Activated CD4-positive, alpha-beta T cell treated with anti-CD3 and anti-CD28 coated beads, Interleukin-2, Interleukin-4, amounts not matched to agents 100 ng/mL and 50 ng/mL, durations not matched to agents 16 hours and 8 hours (primary cell): Measurements from ENCODE around the gene RFLNA.
"Not testable (repeated sequence)": the region's sequence is repeated elsewhere in the genome, so short reads cannot be mapped to it uniquely, and the experiment has no call there.

Experiments
- DNase-seq: peaks from one replicate; pipeline ENCODE4 v3.0.0-alpha.2; 2020; ENCODE audit warnings: low spot score

RFLNA gene

DNA sequence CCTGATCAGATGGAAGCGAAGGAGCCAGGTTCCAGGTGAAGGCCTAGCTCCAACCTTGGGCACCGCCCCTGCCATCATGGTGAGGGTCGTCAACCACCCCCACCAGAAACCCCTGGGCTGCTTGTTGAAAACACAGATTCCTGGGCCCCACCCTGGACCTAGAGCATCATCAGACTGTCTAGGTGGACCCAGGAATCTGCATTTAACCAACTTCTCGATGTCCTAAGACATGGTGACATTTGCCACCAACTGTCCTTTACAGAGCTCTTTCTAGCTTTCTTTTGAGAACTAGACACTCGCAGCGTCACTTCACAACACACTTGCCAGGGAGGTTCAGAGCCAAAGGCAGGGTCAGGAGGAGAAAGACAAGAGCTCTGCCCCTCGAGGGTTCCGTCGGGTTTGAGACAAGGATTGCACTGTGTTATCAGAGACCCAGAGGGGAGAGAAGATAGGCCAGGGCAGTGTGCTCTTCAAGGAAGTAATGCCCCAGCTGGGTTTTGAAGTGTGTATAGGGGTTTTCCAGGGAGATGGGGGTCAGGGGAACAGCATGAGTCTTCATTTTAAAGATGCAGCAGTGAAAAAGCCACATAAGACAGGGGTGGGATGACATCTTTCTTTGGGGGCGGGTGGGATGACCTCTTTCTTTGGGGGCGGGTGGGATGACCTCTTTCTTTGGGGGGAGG, 24.6 kb downstream of the RFLNA start:
- DNase-seq, result no peak

GRCh38 chr12:124321040-124321481, 26.2 kb downstream of the RFLNA start:
- DNase-seq, result peak; percentile 65

- no peak for DNase-seq
Observed at GRCh38 chr12:124321556-124322270, 26.8 kb downstream of the RFLNA start.

- no peak for DNase-seq
Observed at GRCh38 chr12:124322271-124322998, 27.5 kb downstream of the RFLNA start.

- not testable (repeated sequence) for DNase-seq
Observed at GRCh38 chr12:124322999-124323328, 28.1 kb downstream of the RFLNA start.

DNA sequence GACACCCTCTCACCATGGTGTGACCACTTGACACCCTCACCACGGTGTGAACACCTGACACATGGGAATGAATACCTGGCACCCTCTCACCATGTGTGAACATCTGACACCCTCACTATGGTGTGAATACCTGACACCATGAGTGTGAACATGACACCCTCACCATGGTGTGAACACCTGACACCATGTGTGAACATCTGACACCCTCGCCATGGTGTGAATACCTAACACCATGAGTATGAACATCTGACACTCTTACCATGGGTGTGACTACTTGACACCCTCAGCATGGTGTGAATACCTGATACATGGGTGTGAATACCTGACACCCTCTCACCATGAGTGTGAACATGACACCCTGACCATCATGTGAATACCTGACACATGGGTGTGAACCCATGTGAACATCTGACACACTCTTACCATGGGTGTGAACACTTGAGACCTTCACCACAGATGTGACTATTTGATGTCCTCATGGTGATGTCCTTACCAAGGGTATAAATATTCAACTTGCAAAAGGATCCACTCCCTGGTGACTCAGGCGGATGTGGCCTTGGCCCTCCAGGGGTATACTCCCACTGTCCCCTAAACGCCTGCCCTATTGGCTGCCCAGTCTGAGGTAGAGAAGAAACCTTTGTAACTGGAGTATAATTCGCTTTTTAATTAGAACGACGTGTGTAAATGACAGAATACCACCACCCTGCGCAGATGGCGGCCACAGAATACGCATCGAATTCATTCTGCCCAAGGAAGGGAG, 29.1 kb downstream of the RFLNA start:
- DNase-seq, result no peak

GRCh38 chr12:124324803-124325705, 30.2 kb downstream of the RFLNA start:
- no peak for DNase-seq

DNA sequence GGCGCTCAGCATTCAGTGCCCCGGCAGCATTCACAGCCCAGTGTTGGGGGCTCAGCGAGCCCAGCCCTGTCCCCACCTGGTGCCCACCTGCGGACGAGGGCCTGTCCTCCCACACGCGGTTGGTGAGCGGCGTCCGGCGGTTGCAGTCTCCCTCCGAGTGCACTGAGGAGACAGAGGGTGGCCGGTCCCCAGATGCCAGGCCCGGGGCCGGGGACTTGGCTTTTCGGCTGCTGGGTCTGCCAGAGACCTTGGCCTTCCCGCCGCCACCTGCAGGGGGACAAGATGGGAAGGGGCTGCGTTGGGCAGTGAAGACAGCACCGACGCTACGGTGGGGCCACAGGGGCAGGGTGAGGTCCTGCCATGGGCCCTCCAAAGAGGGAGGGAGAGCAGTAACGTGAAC, 31.2 kb downstream of the RFLNA start:
- no peak for DNase-seq

DNA sequence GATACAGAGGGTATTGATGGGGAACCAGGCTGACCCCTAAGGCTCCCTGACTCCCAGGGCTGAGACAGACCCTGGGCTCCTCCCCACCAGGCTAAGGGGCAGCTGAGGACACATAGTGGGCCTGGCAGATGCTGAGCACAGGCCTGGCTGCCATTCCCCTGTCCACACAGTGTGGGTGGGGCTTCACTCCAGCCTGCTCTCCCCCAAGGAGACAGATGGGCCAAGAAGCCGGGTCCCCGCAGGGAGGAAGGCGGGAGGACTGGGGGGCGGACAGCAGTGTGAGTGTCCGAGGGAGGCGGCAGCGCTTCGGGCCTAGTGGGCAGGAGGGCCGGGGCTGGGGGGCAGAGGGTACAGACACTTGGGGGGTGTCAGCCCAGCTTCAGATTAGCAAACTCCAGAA, 32.0 kb downstream of the RFLNA start:
- DNase-seq, result no peak

DNA sequence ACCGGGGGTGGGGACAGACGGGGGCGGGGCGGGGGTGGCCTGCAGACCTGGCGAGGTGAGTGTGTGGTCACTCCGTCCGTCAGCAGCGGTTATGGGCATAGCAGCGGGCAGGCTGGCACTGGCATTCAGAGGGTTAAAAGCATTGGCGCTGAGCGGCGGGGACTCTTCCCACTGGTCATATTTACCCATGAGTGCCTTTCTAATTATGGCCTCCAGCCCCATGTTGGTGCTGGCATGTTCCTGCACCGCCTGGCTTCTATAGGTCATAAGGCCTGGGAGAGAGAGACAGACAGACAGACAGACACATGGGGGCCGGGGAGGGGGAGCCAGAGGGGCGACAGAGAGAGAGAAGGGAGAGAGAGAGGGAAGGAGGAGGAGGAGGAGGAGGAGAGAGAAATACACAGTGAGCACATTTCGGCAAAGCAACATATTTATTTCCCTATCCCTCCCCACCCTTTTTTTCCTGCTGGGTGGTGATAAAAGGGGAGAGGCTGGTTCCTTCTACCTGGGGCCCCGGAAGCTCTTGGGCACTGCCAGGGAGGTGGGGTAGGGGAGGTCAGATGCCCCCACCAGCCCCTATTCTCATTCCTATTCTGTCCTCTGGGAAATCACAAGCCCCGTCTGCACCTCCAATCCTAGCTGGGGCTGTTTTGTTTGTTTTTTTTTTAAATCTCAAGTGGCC, 32.6 kb downstream of the RFLNA start:
- no peak for DNase-seq

DNA sequence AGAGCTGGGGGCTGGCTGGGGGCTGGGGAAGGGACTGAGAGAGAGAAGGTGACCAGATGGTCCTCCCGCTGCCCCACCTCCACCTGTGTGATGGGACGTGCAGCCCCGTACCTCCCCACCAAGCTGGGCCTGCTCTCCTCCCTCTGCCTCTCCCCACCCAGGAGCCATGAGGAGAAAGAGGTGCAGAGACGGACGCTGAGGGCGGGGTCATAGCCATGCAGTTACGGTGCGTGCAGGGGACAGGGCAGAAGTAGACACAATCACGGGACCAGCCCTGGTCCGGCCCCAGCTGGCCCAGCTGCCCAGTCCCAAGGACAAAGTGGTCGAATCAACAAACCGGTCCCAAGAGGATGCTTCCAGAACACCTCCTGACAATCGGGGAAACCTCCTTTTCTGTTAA, 33.2 kb downstream of the RFLNA start:
- no peak for DNase-seq

DNA sequence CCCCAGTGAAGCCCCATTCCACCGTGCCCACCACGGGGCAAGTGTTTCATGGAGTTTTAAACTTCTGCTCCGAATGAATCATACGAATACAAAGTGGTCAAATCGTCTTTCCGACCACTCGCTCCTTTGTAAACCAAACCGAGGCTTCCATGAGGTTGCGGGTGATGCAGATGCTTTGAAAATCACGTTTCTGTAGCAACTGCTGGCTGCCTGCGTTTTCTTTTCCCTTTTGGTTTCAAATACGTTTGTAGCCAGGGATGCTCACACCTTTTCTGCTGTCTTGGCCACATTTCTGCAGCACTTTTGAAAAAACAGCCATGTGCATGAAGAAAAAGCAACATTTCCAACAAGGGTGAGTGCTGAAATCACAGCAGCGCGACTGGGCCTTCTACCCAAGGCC, 33.7 kb downstream of the RFLNA start:
- no peak for DNase-seq

- DNase-seq, result no peak
Observed at GRCh38 chr12:124332058-124332672, 37.3 kb downstream of the RFLNA start.

DNA sequence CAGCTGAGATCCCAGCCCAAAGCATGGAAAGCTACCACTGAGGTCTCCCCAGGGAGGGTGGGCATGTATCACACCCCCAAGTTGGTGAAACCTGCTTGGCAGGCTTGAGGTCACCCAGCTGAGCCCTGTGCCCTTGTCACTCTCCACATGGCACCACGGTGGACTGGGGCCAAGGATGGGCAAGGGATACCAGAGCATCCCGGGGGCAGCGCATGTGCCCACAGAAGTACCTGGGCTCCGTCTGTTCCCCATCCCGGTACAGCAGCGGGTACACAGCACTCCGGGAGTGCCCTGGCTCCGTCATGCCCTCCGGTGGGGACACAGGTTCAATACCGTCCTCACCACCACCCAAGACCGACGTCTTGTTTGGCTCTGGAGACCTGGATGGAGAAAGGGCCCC, 38.0 kb downstream of the RFLNA start:
- no peak for DNase-seq

DNA sequence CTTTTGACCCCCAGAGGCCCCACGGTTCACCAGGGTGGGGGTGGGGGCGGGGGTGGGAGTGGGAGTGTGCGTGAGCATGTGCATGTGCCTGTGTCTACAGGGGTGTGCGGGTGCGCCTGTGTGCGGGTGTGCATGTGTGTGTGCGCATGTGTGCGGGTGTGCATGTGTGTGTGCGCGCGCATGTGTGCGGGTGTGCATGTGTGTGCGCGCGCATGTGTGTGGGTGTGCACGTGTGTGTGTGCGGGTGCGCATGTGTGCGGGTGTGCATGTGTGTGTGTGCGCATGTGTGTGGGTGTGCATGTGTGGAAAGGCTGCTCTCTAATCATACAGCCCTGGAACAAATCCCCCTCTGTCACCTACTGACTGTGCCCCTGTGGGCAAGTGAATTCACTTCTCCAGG, 38.8 kb downstream of the RFLNA start:
- DNase-seq, result no peak

DNA sequence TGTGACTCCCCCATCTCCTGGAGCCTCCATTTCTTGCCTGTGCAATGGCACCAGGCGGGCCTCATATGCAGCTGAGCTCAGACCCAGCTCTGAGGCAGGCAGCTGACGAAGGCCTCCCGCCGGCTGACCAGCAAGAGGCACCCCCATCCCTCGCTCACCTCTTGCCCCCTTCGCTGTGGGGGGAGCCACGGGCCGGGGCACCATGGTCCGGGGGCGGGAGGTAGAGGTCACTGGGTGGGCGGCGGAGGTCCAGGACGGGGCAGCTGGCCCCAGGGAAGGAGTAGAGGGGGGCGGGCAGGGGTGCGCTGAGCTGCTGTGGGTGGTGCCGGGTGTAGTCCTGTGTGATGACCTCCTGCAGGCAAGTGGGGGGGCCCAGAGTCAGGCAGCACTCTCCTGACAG, 39.4 kb downstream of the RFLNA start:
- no peak for DNase-seq

GRCh38 chr12:124334976-124335375, 40.1 kb downstream of the RFLNA start:
- no peak for DNase-seq

DNA sequence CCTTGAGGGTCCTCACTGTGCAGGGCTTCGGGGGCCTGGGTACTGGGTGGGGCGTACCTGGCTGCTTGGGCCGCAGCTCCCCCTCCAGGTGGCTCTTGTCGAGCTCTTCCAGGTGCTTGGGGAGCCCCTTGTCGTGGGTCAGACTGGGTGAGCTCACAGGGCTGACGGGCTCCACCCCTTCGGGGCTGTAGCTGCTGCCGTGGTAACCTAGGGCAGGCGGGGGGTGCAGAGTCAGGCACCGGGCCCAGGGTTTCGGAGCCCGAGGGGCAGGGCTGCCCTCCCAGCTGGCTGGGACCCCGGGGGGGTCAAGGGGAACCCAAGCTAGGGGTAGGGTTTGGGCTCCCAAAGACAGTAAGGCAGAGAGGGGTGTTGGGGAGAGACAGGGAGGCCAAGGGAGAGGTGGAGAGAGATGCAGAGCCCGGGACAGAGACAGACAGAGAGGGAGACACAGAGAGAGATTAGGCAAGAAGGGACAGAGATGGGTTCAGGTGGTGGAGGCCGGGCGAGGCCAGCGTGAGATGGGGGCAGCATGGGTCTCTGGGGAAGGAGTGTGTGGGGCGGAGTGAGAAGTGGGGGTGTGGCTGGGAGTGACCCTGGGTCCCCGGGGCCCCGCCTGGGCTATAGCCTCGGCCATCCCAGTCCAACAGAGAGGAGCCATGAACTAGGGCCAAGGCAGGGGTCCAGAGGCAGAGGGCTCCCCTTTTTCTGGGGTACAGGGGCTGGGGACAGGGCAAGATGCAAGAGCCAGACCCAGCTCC, 40.7 kb downstream of the RFLNA start:
- DNase-seq, result no peak

GRCh38 chr12:124336184-124336437, 41.2 kb downstream of the RFLNA start:
- no peak for DNase-seq
